ENCODE data around the gene AGAP1.

- no peak for TF ChIP-seq CTCF (IDR thresholded peaks at IDR 0.05; ENCODE audit: insufficient read depth, low read depth, low read length)
- TF ChIP-seq EZH2 (IDR thresholded peaks at IDR 0.05; ENCODE audit: insufficient read depth, low read length) = no peak
Measured at GRCh38 chr2:235627682-235628081, 133.8 kb downstream of the AGAP1 start.
